SK-N-MC (cell line): ENCODE results near the gene RNF115.

Experiments used
- DNase-seq: peaks from one replicate; pipeline ENCODE4 v3.0.0-alpha.2; 2011; ENCODE audit warnings: low read depth, low spot score
- H3K27ac ChIP-seq: fragments of 200-600 bp; sonication (generic); 2 replicates; pipeline ENCODE4 v1.5.1; 2016; ENCODE audit warnings: mixed run types
- H3K36me3 ChIP-seq: fragments of 200-600 bp; sonication (generic); 2 replicates; pipeline ENCODE4 v1.6.1; 2017; ENCODE audit warnings: antibody characterized with exemption, low read length, mixed read lengths; ENCODE audit not compliant: insufficient read depth
- H3K4me3 ChIP-seq: fragments of 200-600 bp; sonication (generic); 2 replicates; pipeline ENCODE4 v1.5.1; 2016
- H3K9ac ChIP-seq: fragments of 200-600 bp; sonication (generic); 2 replicates; pipeline ENCODE4 v1.8.0; 2017; ENCODE audit warnings: mixed run types, mixed read lengths; ENCODE audit not compliant: insufficient read length
- H3K9me3 ChIP-seq: fragments of 200-600 bp; sonication (generic); 2 replicates; pipeline ENCODE4 v1.6.1; 2017; ENCODE audit warnings: low read depth, mild to moderate bottlenecking, antibody characterized with exemption, low read length, moderate library complexity, mixed read lengths
- EZH2 ChIP-seq: fragments of 200-600 bp; sonication (generic); IDR thresholded peaks from one replicate; pipeline ENCODE4 v1.6.1; 2017; ENCODE audit warnings: antibody characterized with exemption
- FOXP2 ChIP-seq: optimal IDR thresholded peaks from 2 replicates; pipeline ENCODE3; 2011; ENCODE audit warnings: mild to moderate bottlenecking, moderate library complexity; ENCODE audit not compliant: insufficient read depth; ENCODE audit errors: extremely low read length, control extremely low read depth
- POLR2AphosphoS5 ChIP-seq: IDR thresholded peaks from 2 replicates; pipeline ENCODE4 v1.6.1; 2012; ENCODE audit warnings: mild to moderate bottlenecking, low read depth, low read length, borderline replicate concordance

RNF115 gene

DNA sequence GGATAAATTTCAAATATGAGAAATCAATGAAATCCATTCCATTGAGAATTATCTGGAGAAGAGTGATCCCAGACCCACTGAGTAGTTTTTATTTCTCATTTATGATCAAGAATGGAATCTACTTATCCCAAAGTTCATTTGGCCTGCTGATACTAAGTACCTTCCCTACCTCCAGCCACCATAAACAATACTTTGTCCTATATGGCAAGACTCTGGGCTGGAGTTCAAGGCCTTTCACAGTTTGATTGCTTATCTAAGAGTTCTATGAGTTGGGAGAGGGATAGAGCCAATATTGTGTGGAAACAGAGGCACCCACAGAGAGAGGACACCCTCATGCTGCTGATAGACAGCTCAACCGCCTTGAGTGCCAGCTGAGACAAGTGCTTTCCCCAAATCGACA is 121.8 kb downstream of the RNF115 start:
- H3K27ac ChIP-seq: no peak overlapping the region
- no peak for TF ChIP-seq POLR2AphosphoS5
- TF ChIP-seq FOXP2: no peak
- no peak for TF ChIP-seq EZH2
- no peaks in the 10 kb centered on the region for H3K9me3 ChIP-seq
- H3K4me3 ChIP-seq: no peak overlapping the region
- no peaks in the 10 kb centered on the region for H3K36me3 ChIP-seq
- no peak overlapping the region for H3K9ac ChIP-seq
- DNase-seq: no peak

DNA sequence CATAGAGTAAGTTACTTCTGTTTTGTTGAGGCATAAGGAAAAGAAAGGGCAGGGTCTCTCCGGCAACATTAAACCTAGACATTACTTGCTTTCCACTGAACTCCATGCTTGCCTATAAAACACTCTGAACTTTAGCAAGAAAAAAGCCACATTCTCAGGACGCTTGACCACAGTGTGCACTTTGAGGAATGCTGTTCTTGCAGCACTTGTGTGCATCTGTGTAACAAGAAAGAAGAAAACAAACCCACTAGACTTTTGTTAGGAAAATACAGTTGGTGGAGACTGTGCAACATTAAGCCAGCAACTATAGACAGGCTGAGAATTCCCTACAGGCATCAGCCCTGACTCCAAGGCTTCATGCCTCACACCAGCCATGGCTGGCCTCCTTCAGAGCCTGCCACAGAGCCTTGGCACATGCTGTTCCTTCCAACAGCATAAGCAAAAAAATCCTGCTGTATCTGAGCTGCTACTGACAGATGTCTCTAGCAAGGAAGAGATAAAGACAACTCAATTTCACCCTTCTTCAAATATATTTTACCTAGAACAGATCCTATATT is 122.5 kb downstream of the RNF115 start:
- DNase-seq: no peak
- no peak overlapping the region for H3K9ac ChIP-seq
- H3K4me3 ChIP-seq: no peak overlapping the region
- H3K36me3 ChIP-seq: no peaks in the 10 kb centered on the region
- no peaks in the 10 kb centered on the region for H3K9me3 ChIP-seq
- TF ChIP-seq EZH2 (no peak), FOXP2 (no peak), POLR2AphosphoS5 (no peak)
- H3K27ac ChIP-seq: no peak overlapping the region

DNA sequence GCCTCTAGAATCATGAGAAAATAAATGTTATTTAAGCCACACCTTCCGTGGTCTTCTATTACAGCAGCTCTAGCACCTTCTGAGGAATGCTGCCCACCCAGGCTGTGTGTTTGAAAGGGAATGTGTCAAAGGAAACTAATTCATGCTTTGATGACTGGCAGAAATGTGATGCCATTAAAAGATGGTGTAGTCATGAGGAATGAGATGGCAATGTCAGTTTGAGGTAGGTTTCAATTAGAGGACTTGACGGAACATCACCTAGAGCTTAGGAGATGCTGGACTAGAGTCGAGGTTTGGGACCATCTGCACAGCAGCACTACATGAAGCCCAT is 127.3 kb downstream of the RNF115 start:
- Histone ChIP-seq H3K36me3 (no peaks in the 10 kb centered on the region), H3K9ac (no peak overlapping the region), H3K4me3 (no peak overlapping the region), H3K9me3 (no peaks in the 10 kb centered on the region), H3K27ac (no peak overlapping the region)
- TF ChIP-seq FOXP2: no peak
- no peak for TF ChIP-seq EZH2
- no peak for TF ChIP-seq POLR2AphosphoS5
- no peak for DNase-seq

- no peak for TF ChIP-seq EZH2
- TF ChIP-seq POLR2AphosphoS5: no peak
- no peak for TF ChIP-seq FOXP2
- Histone ChIP-seq H3K4me3 (no peak overlapping the region), H3K27ac (no peak overlapping the region), H3K9me3 (no peaks in the 10 kb centered on the region), H3K9ac (no peak overlapping the region), H3K36me3 (no peaks in the 10 kb centered on the region)
- no peak for DNase-seq
These were observed 127.9 kb downstream of the RNF115 start for GRCh38 chr1:145695821-145696629.

GRCh38 chr1:145692785-145693443 is 131.0 kb downstream of the RNF115 start:
- no peak overlapping the region for H3K27ac ChIP-seq
- H3K9me3 ChIP-seq: no peaks in the 10 kb centered on the region
- H3K4me3 ChIP-seq: no peak overlapping the region
- TF ChIP-seq EZH2 (no peak), FOXP2 (no peak), POLR2AphosphoS5 (no peak)
- H3K9ac ChIP-seq: no peak overlapping the region
- H3K36me3 ChIP-seq: no peaks in the 10 kb centered on the region
- no peak for DNase-seq

DNA sequence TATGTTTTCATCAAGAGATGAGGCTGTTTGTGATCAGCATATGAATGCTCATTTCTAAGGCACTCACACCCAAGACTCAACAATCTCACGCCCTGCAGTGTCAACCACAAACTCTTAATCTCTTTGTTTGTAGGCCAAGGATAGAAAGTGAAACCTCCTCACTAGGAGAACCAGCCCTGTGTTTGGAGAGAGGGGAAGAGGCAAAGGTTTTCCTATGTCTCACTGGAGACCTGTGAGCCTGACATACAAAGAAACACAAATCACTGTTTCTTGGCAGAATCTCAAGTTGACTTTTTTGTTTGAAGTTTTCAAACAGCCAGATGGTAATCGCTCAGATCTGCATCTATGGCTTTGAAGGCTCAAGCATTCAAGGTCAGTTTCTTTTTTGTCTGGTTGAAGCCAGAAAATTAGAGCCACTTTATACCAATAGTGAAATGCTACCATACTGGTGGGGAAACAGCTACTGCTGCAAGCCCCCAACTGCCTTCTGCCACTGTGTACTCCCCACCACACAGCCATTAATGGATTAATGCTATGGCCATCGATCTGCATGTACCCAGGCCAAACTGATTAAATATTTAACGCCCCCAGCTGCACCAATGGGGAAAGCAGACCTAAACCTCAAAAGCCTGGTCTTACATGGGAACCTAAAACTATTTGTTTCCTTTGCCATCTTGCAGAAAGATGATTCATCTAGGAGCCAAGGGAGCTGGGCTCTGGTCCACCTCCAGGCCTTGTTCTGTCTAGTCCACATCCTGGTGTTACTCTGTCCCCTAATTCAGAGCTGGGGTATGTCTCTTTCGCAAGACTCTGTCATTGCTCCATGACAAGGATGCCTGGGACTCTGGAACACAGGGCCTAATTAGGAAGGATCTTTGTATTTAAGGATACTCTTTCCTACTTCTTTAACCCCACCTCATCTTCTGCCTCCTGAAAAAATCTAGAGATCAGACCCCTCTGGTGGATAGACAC is 133.0 kb downstream of the RNF115 start:
- no peak overlapping the region for H3K4me3 ChIP-seq
- DNase-seq: no peak
- H3K27ac ChIP-seq: no peak overlapping the region
- TF ChIP-seq EZH2 (no peak), FOXP2 (no peak), POLR2AphosphoS5 (no peak)
- no peaks in the 10 kb centered on the region for H3K9me3 ChIP-seq
- no peaks in the 10 kb centered on the region for H3K36me3 ChIP-seq
- H3K9ac ChIP-seq: no peak overlapping the region

DNA sequence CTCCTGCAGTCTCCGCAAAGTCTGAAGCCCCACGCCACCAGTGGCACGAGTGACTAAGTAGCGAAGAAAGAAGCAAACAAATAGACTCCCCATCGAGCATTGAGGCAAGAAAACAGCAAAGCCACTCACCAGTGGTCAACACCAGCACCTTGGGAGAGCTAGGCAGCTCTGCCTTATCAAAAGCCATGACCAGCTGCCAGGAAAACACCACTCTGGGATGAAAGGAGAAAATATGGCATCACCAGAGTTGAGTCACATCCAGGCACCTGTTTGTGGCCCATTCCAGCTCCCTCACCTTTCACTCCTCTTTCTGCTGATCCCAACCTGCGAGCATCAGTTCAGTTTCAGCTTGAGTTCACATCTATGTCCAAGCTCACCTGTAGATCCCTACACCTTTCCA is 134.0 kb downstream of the RNF115 start:
- no peak for DNase-seq
- no peak overlapping the region for H3K27ac ChIP-seq
- TF ChIP-seq FOXP2 (no peak), EZH2 (no peak), POLR2AphosphoS5 (no peak)
- no peak overlapping the region for H3K4me3 ChIP-seq
- H3K9me3 ChIP-seq: no peaks in the 10 kb centered on the region
- H3K36me3 ChIP-seq: no peaks in the 10 kb centered on the region
- H3K9ac ChIP-seq: no peak overlapping the region

- TF ChIP-seq FOXP2 (no peak), EZH2 (no peak), POLR2AphosphoS5 (no peak)
- Histone ChIP-seq H3K4me3 (no peak overlapping the region), H3K9me3 (no peaks in the 10 kb centered on the region), H3K27ac (no peak overlapping the region), H3K36me3 (no peaks in the 10 kb centered on the region), H3K9ac (no peak overlapping the region)
- no peak for DNase-seq
These were observed 135.0 kb downstream of the RNF115 start for GRCh38 chr1:145688924-145689323.
